ENCODE results near the gene NSUN7. TPM values are rescaled to one million over a fixed set of nuclear protein-coding genes. Genes with fewer than 3 reads are reported as not detected.
"Not testable (repeated sequence)": the region's sequence is repeated elsewhere in the genome, so short reads cannot be mapped to it uniquely, and the experiment has no call there.

The NSUN7 gene, protein sequence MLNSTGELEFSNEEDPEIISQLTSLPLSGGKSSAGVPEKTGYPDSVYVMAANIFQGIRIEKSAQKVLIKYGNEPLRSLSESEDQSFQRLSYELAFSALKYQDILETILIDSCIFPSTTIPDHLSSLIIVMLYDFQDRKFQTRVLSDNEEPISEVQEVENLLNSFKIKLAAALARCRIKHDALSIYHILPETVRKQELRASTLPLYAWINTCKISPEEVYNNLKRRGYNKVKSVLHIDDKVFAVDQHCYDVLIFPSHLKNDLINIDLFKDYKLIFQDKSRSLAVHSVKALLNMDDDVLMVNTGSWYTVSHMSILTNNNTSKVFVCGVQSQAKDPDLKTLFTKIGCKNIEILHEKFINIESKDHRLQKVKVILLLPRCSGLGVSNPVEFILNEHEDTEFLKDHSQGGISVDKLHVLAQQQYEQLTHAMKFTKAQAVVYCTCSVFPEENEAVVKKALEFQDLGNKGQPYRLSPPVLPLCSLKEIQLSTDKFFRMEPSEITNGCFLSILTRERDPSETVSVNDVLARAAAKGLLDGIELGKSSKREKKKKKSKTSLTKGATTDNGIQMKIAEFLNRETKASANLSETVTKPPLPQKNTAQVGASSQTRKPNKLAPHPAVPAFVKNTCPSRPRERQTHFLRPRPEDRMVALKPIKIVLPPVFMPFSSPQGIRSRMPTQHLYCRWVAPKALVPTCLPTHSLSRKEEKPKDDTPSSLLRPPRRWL
- 8.9 and 9.9 TPM in 2 replicates for total RNA-seq

DNA sequence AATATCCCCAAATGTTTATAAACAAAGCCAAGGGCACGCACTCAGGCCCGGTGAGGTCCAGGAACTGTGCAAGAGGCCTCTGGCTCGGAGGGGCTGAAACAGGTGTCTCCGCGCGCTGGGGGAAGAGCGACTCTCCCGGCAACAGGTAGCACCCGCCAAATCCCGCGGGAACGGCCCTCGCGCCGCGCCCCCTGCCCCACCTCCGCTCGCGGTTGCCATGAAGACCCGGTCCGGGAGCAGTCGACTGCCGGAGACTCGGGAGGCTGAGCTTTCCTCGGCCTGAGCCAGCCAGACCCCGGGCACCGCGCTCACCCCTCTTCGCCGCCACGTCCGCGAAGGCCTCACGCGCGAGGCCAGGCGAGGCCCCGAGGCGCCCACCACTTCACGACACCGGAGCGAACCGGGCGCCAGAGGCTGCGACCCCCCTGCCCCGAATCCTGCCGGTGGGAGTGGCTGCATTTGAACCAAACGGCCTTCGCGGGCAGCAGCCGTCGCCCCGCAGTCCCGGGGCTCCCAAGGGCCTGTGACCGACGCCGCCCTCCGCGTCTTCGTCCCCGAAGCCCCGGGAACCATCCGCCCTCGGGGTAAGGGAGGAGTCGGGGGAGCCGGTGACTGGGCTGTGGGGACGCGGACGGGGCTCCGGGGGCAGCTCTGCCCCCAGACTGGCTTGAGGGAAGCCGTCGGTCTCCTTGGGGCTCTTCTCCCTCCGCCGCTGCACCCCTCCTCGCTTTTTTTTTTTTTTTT lies at the start of gene NSUN7:
NSUN7 (plus strand) TSS at position 239 of the 744 bp plus-strand sequence. CDS start 739 bp downstream, outside the sequence.
- TF ChIP-seq, protein P1, sequence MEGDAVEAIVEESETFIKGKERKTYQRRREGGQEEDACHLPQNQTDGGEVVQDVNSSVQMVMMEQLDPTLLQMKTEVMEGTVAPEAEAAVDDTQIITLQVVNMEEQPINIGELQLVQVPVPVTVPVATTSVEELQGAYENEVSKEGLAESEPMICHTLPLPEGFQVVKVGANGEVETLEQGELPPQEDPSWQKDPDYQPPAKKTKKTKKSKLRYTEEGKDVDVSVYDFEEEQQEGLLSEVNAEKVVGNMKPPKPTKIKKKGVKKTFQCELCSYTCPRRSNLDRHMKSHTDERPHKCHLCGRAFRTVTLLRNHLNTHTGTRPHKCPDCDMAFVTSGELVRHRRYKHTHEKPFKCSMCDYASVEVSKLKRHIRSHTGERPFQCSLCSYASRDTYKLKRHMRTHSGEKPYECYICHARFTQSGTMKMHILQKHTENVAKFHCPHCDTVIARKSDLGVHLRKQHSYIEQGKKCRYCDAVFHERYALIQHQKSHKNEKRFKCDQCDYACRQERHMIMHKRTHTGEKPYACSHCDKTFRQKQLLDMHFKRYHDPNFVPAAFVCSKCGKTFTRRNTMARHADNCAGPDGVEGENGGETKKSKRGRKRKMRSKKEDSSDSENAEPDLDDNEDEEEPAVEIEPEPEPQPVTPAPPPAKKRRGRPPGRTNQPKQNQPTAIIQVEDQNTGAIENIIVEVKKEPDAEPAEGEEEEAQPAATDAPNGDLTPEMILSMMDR (IDR thresholded peaks at IDR 0.05; ENCODE audit: insufficient read depth, low read length, poor library complexity, severe bottlenecking), result no peak
- peak within 1 kb of the TSS; percentile 76 for H3K4me3 ChIP-seq (ENCODE audit: low read depth, low read length)
- peak; percentile 28 for DNase-seq (ENCODE audit: low read depth)
- no peaks in the 10 kb centered on the region for H3K27me3 ChIP-seq (ENCODE audit: control insufficient read depth, insufficient read depth, low read length)
- H3K36me3 ChIP-seq (ENCODE audit: control insufficient read depth, insufficient read depth, low read length), result no peaks in the 10 kb centered on the region

DNA sequence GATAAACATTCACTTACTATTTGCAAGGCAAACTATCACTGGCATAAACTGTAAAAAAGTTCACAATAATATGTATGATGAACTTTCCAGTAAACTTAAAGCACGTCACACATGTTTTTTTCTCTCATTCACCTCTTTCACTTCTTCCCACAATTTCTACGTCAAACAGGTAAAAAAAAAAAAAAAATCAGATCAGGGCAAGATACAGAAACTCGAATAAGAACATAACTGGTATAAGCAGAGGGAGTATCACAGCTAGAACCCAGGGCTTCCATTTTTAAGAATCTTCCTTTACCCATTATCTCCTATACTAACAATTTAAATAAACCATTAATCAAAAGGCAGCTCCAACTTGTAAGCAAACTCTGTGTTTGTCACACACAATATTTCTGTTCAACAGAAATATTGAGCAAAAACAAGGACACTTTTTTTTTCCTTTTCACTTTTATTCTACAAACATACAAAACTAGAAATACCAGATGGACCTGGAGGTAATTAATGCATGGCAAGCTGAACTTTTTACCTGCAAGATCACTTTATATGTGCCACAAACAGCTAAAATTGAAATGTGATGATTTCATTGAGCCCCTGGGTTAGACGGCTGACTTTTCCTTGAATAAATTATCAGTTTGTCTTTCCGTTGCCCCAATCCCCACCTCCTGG lies 47.5 kb upstream of the NSUN7 start:
- Histone ChIP-seq H3K4me3 (ENCODE audit: low read depth, low read length) (no peak overlapping the region), H3K36me3 (ENCODE audit: control insufficient read depth, insufficient read depth, low read length) (no peaks in the 10 kb centered on the region), H3K27me3 (ENCODE audit: control insufficient read depth, insufficient read depth, low read length) (no peaks in the 10 kb centered on the region)
- no peak for DNase-seq (ENCODE audit: low read depth)
- TF ChIP-seq, protein P1 (IDR thresholded peaks at IDR 0.05; ENCODE audit: insufficient read depth, low read length, poor library complexity, severe bottlenecking), result no peak

DNA sequence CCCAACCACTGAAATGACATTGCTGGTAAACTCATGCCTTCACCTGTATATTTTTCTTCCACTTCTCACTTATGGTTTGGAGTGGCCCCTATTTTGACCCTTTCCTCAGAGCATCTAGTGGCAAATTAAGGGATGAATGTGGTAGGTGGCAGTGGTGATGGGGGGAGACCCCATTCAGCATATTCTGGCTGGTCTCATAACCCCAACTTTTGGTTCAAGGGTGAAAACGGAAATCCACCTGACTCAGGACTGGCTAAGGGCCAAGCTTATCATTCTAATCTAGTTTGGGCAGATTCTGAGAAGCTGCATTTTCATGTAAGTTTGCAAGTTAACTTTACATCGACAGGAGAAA lies 47.0 kb upstream of the NSUN7 start:
- H3K4me3 ChIP-seq (ENCODE audit: low read depth, low read length), result no peak overlapping the region
- H3K27me3 ChIP-seq (ENCODE audit: control insufficient read depth, insufficient read depth, low read length), result no peaks in the 10 kb centered on the region
- TF ChIP-seq, protein P1 (IDR thresholded peaks at IDR 0.05; ENCODE audit: insufficient read depth, low read length, poor library complexity, severe bottlenecking), result no peak
- no peak for DNase-seq (ENCODE audit: low read depth)
- H3K36me3 ChIP-seq (ENCODE audit: control insufficient read depth, insufficient read depth, low read length), result no peaks in the 10 kb centered on the region

DNA sequence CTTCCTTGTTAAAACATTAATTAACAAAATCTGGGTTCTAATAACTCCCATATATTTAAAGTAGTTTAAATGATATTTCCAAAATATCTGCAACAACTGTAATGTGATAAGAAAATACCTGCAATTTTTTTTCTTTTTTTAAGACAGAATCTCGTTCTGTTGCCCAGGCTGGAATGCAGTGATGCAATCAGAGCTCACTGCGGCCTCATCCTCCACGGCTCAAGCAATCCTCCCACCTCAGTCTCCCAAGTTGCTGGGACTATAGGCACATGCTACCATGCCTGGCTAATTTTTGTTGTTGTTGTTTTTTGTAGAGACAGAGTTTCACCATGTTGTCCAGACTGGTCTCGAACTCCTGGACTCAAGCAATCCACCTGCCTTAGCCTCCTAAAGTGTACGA lies 45.7 kb upstream of the NSUN7 start:
- Histone ChIP-seq H3K4me3 (ENCODE audit: low read depth, low read length) (no peak overlapping the region), H3K27me3 (ENCODE audit: control insufficient read depth, insufficient read depth, low read length) (no peaks in the 10 kb centered on the region), H3K36me3 (ENCODE audit: control insufficient read depth, insufficient read depth, low read length) (no peaks in the 10 kb centered on the region)
- TF ChIP-seq, protein P1 (IDR thresholded peaks at IDR 0.05; ENCODE audit: insufficient read depth, low read length, poor library complexity, severe bottlenecking), result no peak
- no peak for DNase-seq (ENCODE audit: low read depth)

DNA sequence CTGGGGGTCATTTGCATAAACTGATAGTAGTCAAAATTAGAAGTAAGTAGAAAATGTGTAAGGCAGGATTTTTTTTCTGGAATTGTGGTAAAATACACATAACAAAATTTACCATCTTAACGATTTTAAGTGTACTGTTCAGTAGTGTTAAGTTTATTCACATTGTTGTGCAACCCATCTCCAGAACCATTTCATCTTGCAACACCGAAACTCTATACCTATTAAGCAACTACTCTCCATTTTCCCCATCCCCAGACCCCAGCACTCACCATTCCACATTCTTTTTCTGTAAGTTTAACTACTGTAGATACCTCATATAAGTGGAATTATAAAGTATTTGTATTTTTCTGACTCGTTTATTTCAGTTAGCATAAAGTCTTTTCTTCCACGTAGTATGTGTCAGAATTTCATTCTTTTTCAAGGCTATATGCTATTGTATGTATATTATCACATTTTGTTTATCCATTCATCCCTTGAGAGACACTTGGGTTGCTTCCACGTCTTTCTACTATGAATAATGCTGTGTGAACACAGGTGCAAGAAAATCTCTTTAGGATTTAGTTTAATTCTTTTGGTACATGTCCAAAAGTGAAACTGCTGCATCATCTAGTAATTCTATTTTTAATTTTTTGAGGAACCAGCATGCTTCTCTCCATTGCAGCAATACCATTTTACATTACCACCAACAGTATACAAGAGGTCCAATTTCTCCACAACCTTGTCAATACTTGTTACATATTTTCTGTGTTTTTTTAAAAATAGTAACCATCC lies 39.1 kb upstream of the NSUN7 start:
- TF ChIP-seq, protein P1 (IDR thresholded peaks at IDR 0.05; ENCODE audit: insufficient read depth, low read length, poor library complexity, severe bottlenecking), result no peak
- no peak for DNase-seq (ENCODE audit: low read depth)

DNA sequence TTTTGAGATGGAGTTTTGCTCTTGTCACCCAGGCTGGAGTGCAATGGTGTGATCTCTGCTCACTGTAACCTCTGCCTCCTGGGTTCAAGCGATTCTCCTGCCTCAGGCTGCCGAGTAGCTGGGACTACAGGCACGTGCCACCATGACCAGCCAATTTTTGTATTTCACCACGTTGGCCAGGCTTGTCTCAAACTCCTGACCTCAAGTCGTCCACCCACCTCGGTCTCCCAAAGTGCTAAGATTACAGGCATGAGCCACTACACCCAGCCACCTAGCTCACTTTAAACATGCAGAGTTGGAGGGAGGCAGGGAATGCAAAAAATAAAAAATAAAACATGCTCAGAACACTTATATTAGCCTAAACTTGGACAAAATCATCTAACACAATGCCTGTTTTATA lies 36.8 kb upstream of the NSUN7 start:
- H3K36me3 ChIP-seq (ENCODE audit: control insufficient read depth, insufficient read depth, low read length); H3K4me3 ChIP-seq (ENCODE audit: low read depth, low read length); H3K27me3 ChIP-seq (ENCODE audit: control insufficient read depth, insufficient read depth, low read length); DNase-seq (ENCODE audit: low read depth): not testable (repeated sequence)

More for the DNA sequence above, 39.1 kb upstream of the NSUN7 start:
- Histone ChIP-seq H3K4me3 (ENCODE audit: low read depth, low read length) (no peak overlapping the region), H3K27me3 (ENCODE audit: control insufficient read depth, insufficient read depth, low read length) (no peaks in the 10 kb centered on the region), H3K36me3 (ENCODE audit: control insufficient read depth, insufficient read depth, low read length) (no peaks in the 10 kb centered on the region)
